ENCODE data around the gene ST6GALNAC4.

The ST6GALNAC4 gene

DNA sequence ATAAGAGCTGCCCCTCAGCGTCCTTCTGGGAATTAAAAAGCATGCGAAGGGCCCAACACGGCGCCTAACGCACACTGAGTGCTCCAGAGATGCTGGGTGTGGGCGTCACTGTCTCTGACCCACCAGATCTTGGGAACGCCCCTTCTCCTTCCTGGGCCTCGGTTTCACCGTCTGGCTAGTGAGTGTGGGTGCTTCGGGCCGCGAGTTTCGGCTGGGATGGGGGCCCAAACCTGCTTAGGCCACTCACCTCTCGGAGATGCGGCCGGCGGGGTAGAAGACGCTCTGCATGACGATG lies 10.0 kb upstream of the ST6GALNAC4 start:
- TF ChIP-seq, protein P1, sequence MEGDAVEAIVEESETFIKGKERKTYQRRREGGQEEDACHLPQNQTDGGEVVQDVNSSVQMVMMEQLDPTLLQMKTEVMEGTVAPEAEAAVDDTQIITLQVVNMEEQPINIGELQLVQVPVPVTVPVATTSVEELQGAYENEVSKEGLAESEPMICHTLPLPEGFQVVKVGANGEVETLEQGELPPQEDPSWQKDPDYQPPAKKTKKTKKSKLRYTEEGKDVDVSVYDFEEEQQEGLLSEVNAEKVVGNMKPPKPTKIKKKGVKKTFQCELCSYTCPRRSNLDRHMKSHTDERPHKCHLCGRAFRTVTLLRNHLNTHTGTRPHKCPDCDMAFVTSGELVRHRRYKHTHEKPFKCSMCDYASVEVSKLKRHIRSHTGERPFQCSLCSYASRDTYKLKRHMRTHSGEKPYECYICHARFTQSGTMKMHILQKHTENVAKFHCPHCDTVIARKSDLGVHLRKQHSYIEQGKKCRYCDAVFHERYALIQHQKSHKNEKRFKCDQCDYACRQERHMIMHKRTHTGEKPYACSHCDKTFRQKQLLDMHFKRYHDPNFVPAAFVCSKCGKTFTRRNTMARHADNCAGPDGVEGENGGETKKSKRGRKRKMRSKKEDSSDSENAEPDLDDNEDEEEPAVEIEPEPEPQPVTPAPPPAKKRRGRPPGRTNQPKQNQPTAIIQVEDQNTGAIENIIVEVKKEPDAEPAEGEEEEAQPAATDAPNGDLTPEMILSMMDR (IDR thresholded peaks at IDR 0.05), result no peak

DNA sequence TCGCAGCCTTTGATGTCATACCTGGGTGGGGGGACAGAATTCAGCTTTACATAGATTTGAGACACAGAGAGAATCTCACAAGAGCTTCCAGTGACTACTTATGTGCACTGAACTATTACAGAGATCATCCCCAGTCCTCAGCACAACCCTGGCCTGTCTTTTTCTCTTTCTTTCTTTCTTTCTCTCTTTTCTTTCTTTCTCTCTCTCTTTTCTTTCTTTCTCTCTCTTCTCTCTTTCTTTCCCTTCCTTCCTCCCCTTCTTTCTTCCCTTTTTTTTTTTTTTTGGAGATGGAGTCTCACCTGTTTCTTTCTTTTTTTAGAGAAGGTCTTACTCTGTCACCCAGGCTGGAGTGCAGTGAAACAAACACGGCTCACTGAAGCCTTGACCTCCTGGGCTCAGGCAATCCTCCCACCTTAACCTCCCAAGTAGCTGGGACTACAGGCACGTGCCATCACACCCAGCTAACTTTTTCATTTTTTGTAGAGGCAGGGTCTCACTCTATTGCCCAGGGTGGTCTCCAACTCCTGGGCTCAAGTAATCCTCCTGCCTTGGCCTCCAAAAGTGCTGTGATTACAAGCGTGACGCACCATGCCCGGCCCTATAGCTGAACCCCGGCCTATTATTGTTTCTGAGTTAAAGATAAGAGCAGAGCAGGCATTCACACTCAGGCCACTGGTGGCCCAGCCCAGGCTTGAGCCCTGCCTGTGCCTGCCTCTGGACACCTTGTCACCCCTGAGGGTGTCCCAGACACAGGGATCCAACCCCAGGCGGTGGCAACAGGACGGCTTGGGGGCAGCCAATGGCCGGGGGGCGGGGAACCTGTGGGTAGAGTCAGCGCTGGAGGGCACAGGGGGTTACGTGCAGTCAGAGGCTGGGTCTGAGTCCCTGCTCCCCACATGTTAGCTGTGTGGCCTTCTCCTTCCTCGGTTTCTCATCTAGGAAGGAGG lies 9.4 kb upstream of the ST6GALNAC4 start:
- TF ChIP-seq, protein P1 (IDR thresholded peaks at IDR 0.05), result no peak

DNA sequence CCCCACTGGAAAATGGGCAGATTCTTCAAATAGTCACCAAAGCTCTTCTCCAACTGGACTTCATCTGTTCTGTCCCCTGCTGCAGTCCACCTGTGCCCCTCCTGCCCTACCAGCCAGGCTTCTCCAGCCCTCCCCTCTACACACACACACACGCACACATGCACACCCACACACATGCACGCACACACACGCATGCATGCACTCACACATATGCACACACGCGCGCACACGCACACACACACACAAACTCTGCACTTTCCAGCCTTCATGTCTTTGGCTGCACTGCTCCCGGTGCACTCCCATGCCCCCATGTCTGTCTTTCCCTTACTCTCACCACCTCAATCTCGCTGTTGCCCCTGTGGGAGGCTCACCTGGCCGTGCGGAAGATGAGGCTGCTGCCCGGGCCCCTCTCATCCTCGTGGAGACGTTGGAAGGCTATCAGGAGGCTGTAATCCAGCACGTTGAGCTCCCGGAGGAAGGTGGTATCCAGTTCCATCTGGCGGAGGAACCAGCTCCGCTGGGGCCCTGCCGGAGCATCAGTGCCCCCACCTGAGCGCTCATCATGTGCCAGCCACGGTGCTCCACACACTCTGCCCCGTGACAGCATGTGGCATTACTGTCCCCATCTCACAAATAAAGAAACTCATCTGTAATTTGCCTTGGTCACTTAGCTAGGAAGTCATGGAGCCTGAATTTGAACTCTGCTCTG lies 8.0 kb upstream of the ST6GALNAC4 start:
- TF ChIP-seq, protein P1 (IDR thresholded peaks at IDR 0.05), result no peak

DNA sequence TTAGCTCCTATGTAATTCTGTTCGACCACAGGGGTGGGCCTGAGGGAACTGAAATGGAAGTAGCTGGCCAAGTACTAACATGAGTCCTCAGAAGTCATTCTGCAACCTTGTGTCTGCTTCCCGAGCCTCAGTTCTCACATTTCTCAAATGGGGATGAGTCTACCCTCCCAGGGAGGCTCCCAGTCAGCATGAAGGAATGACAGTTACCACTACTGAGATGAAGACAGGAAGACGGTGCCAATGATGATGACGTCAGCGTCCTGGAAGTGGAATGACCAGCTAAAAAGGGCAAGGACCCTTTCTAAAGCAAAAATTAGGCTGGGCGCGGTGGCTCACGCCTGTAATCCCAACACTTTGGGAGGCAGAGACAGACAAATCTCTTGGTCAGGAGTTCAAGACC lies 6.9 kb upstream of the ST6GALNAC4 start:
- TF ChIP-seq, protein P1 (IDR thresholded peaks at IDR 0.05), result no peak

DNA sequence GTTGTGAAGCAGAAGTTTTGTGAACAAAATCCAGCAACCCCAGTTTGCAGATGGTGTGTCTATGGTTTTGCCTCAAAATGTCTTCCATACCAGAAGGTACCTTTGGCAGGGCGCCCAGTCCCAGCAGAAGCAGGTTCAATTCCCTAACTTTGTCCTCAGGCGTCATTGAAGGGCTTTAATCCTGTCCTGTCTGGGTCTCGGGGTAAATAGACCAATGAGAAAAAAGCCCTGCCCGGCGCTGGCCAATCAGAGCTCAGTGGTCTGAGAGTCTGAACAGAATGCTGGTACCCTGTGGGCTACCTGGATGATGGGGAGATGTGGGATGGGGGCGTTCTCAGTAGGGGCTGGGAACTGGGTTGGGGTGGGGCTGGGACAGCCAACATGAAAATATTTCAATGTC lies 6.2 kb upstream of the ST6GALNAC4 start:
- TF ChIP-seq, protein P1 (IDR thresholded peaks at IDR 0.05), result no peak

DNA sequence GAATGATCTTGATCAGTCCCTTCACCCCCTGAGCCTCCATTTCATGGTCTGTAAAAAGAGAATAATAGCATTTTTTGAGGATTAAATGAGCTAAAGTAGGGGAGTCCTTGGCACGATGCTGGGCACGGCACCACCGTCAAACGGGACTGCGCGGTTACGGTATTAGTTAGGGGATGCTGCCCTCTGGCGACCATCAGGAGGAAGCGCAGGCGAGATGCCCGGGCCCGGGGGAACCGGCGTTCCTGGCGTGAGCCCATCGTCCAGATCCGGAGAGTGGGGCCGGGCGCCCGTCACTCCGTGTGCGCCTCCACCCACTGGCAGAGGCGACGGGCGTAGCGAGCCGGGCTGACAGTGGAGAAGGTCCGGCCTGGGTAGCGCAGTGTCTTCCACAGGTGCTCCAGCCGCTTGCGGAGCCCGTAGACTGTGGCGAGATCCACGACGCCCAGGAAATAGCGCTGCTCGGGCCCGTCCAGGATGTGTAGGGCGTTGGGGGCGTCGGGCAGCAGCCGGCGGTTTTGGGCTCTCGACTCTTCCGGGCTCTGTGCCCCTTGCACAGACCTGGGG lies 4.8 kb upstream of the ST6GALNAC4 start:
- TF ChIP-seq, protein P1 (IDR thresholded peaks at IDR 0.05), result peak; percentile 93

DNA sequence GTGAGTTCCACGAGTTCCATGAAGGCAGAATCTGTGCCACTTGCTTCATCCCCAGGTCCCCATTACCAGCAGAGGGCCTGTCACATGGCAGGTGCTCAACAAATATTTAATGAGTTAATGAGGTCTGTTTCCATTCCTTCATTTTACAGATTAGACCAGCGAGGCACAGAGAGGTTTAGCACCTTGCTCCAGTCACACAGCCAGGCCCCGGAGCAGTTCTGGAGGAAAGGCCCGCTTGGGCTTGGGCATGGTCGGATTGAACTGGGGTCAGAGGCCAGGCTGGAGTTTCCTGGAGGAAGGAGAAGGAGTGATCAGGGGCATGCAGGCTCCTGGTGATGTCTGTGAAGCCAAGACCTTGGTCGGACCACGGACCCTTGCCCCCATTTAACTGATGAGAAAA lies 4.0 kb upstream of the ST6GALNAC4 start:
- TF ChIP-seq, protein P1 (IDR thresholded peaks at IDR 0.05), result no peak

Measured in LNCAP (cell line).